Sigmoid colon (tissue), 4 donors: ENCODE measurements around the gene MACROD2.

Source experiments
- CTCF ChIP-seq, 4 experiments: fragments of 450-650 bp in 3 of 4; fragments of 200-600 bp in 1 of 4; IDR thresholded peaks; one replicate each; pipeline ENCODE4 v1.5.1; 2016 to 2019; ENCODE audit warnings: antibody characterized with exemption in 4 of 4, mild to moderate bottlenecking in 3 of 4, moderate library complexity in 2 of 4
- POLR2AphosphoS5 ChIP-seq, 4 donors: sonication (generic); formaldehyde crosslinking; IDR thresholded peaks; one replicate each; pipeline ENCODE4 v1.6.1; 2017; ENCODE audit warnings: antibody characterized with exemption in 4 of 4

DNA sequence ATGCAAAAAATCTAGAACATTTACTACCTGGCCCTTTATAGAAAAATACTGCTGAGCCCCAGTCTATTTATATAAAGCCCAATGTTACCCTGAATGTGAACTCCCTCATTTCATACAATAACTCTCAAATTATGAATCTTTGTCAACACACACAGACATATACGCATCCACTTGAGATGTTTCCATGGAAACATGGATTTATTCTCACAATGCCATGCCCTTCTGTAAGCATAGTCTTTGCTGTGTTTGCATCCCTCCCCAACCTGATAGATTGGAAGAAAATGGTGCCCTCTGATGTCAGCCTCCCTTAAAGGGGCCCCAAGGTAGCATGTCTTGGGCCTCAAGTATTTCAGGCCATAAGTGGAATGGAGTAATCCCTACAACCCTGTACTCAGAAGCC is 2004.8 kb downstream of the MACROD2 start:
- TF ChIP-seq CTCF (IDR thresholded peaks at IDR 0.05) (no peak), POLR2AphosphoS5 (IDR thresholded peaks at IDR 0.05) (no peak)
